PFSK-1 (cell line): ENCODE data around the gene NRP1.

Experiments
- FOXP2 ChIP-seq: optimal IDR thresholded peaks from 2 replicates; pipeline ENCODE3; 2011; ENCODE audit warnings: borderline replicate concordance, control low read depth, inconsistent platforms; ENCODE audit not compliant: insufficient read depth; ENCODE audit errors: extremely low read length, extremely low read depth
- POLR2AphosphoS5 ChIP-seq: IDR thresholded peaks from 2 replicates; pipeline ENCODE4 v1.6.1; 2012; ENCODE audit warnings: low read depth, mild to moderate bottlenecking, control low read depth, low read length, moderate library complexity
- REST ChIP-seq, 2 experiments: IDR thresholded peaks; 2 replicates each; pipeline versions ENCODE4 v1.6.1 to v1.8.0; 2011 to 2012; ENCODE audit warnings: low read depth in 2 of 2, low read length in 2 of 2, control low read depth in 1 of 2, inconsistent platforms in 1 of 2, mild to moderate bottlenecking in 1 of 2, moderate library complexity in 1 of 2; ENCODE audit not compliant: insufficient read depth in 1 of 2
- SIN3A ChIP-seq: IDR thresholded peaks from 2 replicates; pipeline ENCODE4 v1.6.1; 2012; ENCODE audit warnings: mild to moderate bottlenecking, low read length, moderate library complexity, borderline replicate concordance; ENCODE audit not compliant: insufficient read depth
- TAF1 ChIP-seq: IDR thresholded peaks from 2 replicates; pipeline ENCODE4 v1.6.1; 2012; ENCODE audit warnings: low read length, control low read depth, borderline replicate concordance; ENCODE audit not compliant: insufficient read depth

NRP1 gene

GRCh38 chr10:33129996-33130386 is 204.5 kb downstream of the NRP1 start:
- TF ChIP-seq SIN3A (no peak), POLR2AphosphoS5 (no peak), REST (IDR thresholded peaks at IDR 0.05; ENCODE audit: insufficient read depth in 1 of 2, low read depth in 2 of 2, low read length in 2 of 2) (no peak), TAF1 (no peak), FOXP2 (no peak)

- no peak for TF ChIP-seq TAF1
- TF ChIP-seq SIN3A = no peak
- TF ChIP-seq REST (IDR thresholded peaks at IDR 0.05; ENCODE audit: insufficient read depth in 1 of 2, low read depth in 2 of 2, low read length in 2 of 2) = no peak
- no peak for TF ChIP-seq POLR2AphosphoS5
- TF ChIP-seq FOXP2 = no peak
Measured at GRCh38 chr10:33129141-33129995, 205.1 kb downstream of the NRP1 start.

GRCh38 chr10:33127622-33128021 is 206.8 kb downstream of the NRP1 start:
- TF ChIP-seq SIN3A = no peak
- TF ChIP-seq FOXP2 = no peak
- TF ChIP-seq TAF1 = no peak
- no peak for TF ChIP-seq REST (IDR thresholded peaks at IDR 0.05; ENCODE audit: insufficient read depth in 1 of 2, low read depth in 2 of 2, low read length in 2 of 2)
- TF ChIP-seq POLR2AphosphoS5 = no peak
